ENCODE data around the gene UHMK1. TPM values are rescaled to one million over a fixed set of nuclear protein-coding genes. Genes with fewer than 3 reads are reported as not detected.

The UHMK1 gene
- total RNA-seq, 1 experiment from 2014 or later, result 62.2 TPM

DNA sequence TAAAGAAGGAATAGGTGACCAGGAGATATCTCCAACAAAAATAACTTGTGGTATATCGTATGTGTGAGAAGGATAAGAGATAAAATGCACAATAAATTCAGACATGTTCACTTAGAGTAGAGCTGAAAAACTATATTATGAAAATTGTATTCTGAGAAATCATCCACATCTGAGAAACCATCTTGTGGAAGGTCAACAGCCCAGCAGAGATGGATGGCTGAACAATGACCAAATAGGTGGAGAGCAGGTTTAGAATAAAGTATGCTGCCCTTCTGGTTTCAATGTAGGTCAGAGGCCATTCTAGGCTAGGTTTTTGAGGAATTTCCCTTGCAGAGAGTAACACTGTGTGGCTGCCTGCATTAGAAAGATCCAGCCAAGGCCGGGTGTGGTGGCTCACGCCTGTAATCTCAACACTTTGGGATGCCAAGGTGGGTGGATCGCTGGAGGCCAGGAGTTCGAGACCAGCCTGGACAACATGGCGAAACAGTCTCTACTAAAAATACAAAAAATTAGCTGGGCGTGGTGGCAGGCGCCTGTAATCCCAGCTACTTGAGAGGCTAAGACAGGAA, 55.1 kb downstream of the UHMK1 start:
- H3K4me3 ChIP-seq (ENCODE audit: low read depth, low read length, poor library complexity, severe bottlenecking), result no peak overlapping the region
- no peak for DNase-seq (ENCODE audit: low spot score)
- no peaks in the 10 kb centered on the region for H3K27me3 ChIP-seq (replicated peaks; ENCODE audit: insufficient read depth, low read depth, low read length, poor library complexity)
- BruUV-seq (replicated peaks), result no TSS peak
- ChIA-PET CTCF (no interaction called here), POLR2A (ENCODE audit: low non-redundant PET) (no interaction called here)
- H3K4me1 ChIP-seq (ENCODE audit: insufficient read depth, low read length, poor library complexity, severe bottlenecking), result peaks cover 11% of the 10 kb centered on the region
- no peak for TF ChIP-seq EZH2 (IDR thresholded peaks at IDR 0.05; ENCODE audit: borderline replicate concordance, low read depth, low read length, poor library complexity, severe bottlenecking)
- H3K9me3 ChIP-seq (ENCODE audit: low read depth, low read length, poor library complexity, severe bottlenecking), result no peaks in the 10 kb centered on the region
- intact Hi-C loops (cut with micrococcal nuclease; ENCODE audit: unreplicated experiment), result no loop called here
- H3K27ac ChIP-seq (ENCODE audit: low read depth, low read length, poor library complexity, severe bottlenecking), result no peak overlapping the region
- no peaks in the 10 kb centered on the region for H3K36me3 ChIP-seq (ENCODE audit: insufficient read depth, low read length, poor library complexity, severe bottlenecking)

DNA sequence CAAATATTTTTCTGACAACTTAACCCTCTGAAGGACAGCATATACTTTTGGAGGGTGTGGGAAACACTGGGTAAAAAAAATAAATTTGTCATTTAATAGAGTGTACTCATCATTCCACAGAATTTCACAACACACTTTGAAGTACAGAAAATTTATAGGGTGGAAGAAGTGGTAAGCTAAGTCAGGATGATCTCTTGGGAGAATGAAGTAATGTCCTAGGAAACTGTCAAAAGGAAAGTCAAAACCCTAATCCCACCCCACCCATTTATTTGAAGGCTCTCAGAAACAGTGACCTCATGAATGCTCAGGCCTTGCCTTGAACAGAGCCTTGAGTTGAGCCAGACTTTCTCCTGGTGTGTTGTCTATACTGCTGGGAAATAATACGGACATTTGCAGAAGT, 56.6 kb downstream of the UHMK1 start:
- Histone ChIP-seq H3K27ac (ENCODE audit: low read depth, low read length, poor library complexity, severe bottlenecking) (no peak overlapping the region), H3K9me3 (ENCODE audit: low read depth, low read length, poor library complexity, severe bottlenecking) (no peaks in the 10 kb centered on the region), H3K4me3 (ENCODE audit: low read depth, low read length, poor library complexity, severe bottlenecking) (no peak overlapping the region), H3K36me3 (ENCODE audit: insufficient read depth, low read length, poor library complexity, severe bottlenecking) (no peaks in the 10 kb centered on the region), H3K4me1 (ENCODE audit: insufficient read depth, low read length, poor library complexity, severe bottlenecking) (peaks cover 11% of the 10 kb centered on the region), H3K27me3 (replicated peaks; ENCODE audit: insufficient read depth, low read depth, low read length, poor library complexity) (no peaks in the 10 kb centered on the region)
- BruUV-seq (replicated peaks), result no TSS peak
- POLR2A ChIA-PET (ENCODE audit: low non-redundant PET), result no interaction called here
- CTCF ChIA-PET, result no interaction called here
- no peak for DNase-seq (ENCODE audit: low spot score)
- intact Hi-C loops (cut with micrococcal nuclease; ENCODE audit: unreplicated experiment), result no loop called here
- TF ChIP-seq EZH2 (IDR thresholded peaks at IDR 0.05; ENCODE audit: borderline replicate concordance, low read depth, low read length, poor library complexity, severe bottlenecking) (no peak), CTCF (conservative IDR thresholded peaks at IDR 0.05; ENCODE audit: low read depth, low read length) (no peak)

DNA sequence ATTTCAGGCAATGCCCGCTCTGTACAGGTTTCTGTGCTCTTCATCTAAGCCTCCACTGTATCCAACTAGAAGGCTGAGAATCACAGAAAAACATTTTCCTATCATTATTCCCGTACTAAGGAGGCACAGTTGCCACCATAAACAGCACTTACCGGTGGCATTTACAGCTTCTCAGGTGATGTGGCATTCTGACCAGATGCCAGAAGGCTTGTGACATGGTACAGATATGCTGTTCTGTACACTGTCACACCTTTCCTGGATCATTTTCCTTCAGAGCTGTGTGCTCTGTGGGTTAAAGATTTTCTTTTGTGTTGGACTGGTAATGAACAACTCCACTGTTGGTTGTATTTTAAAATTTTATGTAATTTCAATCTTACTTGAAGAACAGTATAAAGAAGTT, 59.9 kb downstream of the UHMK1 start:
- Histone ChIP-seq H3K36me3 (ENCODE audit: insufficient read depth, low read length, poor library complexity, severe bottlenecking) (no peaks in the 10 kb centered on the region), H3K27me3 (replicated peaks; ENCODE audit: insufficient read depth, low read depth, low read length, poor library complexity) (no peaks in the 10 kb centered on the region), H3K4me3 (ENCODE audit: low read depth, low read length, poor library complexity, severe bottlenecking) (no peak overlapping the region), H3K27ac (ENCODE audit: low read depth, low read length, poor library complexity, severe bottlenecking) (no peak overlapping the region), H3K9me3 (ENCODE audit: low read depth, low read length, poor library complexity, severe bottlenecking) (no peaks in the 10 kb centered on the region), H3K4me1 (ENCODE audit: insufficient read depth, low read length, poor library complexity, severe bottlenecking) (peaks cover 11% of the 10 kb centered on the region)
- ChIA-PET POLR2A (ENCODE audit: low non-redundant PET) (no interaction called here), CTCF (no interaction called here)
- no peak for TF ChIP-seq CTCF (conservative IDR thresholded peaks at IDR 0.05; ENCODE audit: low read depth, low read length)
- no peak for TF ChIP-seq EZH2 (IDR thresholded peaks at IDR 0.05; ENCODE audit: borderline replicate concordance, low read depth, low read length, poor library complexity, severe bottlenecking)
- intact Hi-C loops (cut with micrococcal nuclease; ENCODE audit: unreplicated experiment), result no loop called here
- no TSS peak for BruUV-seq (replicated peaks)
- no peak for DNase-seq (ENCODE audit: low spot score)

Measured in A673 (cell line).